Caco-2 (cell line): ENCODE measurements around the gene ZNF771. TPM values are rescaled to one million over a fixed set of nuclear protein-coding genes. Genes with fewer than 3 reads are reported as not detected.
A peak's percentile ranks its signal among the peaks of the same experiment; 100 is the strongest.

ENCODE experiments used
- BruUV-seq: library from RNA; stranded (reverse); fragments of 400-500 nt; replicated peaks from 2 replicates; lab custom pipeline; 2021; lab: Mats Ljungman, UMichigan
- CTCF ChIA-PET: fragments of 300-600 bp; sonication (Branson Sonifier 250); formaldehyde crosslinking; loops from one replicate; lab custom pipeline; 2022; ENCODE audit warnings: antibody characterized with exemption; lab: Charles Lee
- POLR2A ChIA-PET: fragments of 300-600 bp; sonication (Branson Sonifier 250); formaldehyde crosslinking; loops from one replicate; lab custom pipeline; 2022; ENCODE audit warnings: antibody characterized with exemption; lab: Charles Lee
- DNase-seq, 2 experiments: peaks; one replicate each; pipeline versions ENCODE4 v3.0.0 to v3.0.0-alpha.2; 2020 to 2022
- H3K27me3 ChIP-seq: replicated peaks from 2 replicates; pipeline ENCODE4 v1.6.0; 2011; ENCODE audit warnings: low read length; ENCODE audit not compliant: control insufficient read depth, insufficient read depth
- H3K36me3 ChIP-seq: 2 replicates; pipeline ENCODE4 v1.5.1; 2011; ENCODE audit warnings: low read length; ENCODE audit not compliant: control insufficient read depth, insufficient read depth
- H3K4me1 ChIP-seq: fragments of 250-450 bp; sonication (Bioruptor Pico); 2 replicates; pipeline ENCODE4 v1.5.1; 2020; ENCODE audit warnings: mild to moderate bottlenecking
- H3K4me3 ChIP-seq: 2 replicates; pipeline ENCODE4 v1.5.1; 2011; ENCODE audit warnings: low read depth, mild to moderate bottlenecking, control low read depth, low read length
- H3K9me3 ChIP-seq: fragments of 250-450 bp; sonication (Bioruptor Pico); 2 replicates; pipeline ENCODE4 v1.5.1; 2020; ENCODE audit warnings: mild to moderate bottlenecking, moderate library complexity
- H3K27ac Mint-ChIP-seq: one replicate; pipeline ENCODE4 v1.8.0; 2022; ENCODE audit warnings: mixed read lengths; ENCODE audit not compliant: unreplicated experiment
- H3K27me3 Mint-ChIP-seq: one replicate; pipeline ENCODE4 v1.8.0; 2022; ENCODE audit warnings: mixed read lengths; ENCODE audit not compliant: insufficient read depth, unreplicated experiment
- H3K36me3 Mint-ChIP-seq: one replicate; pipeline ENCODE4 v1.8.0; 2022; ENCODE audit warnings: mild to moderate bottlenecking, mixed read lengths; ENCODE audit not compliant: insufficient read depth, unreplicated experiment
- H3K4me1 Mint-ChIP-seq: one replicate; pipeline ENCODE4 v1.8.0; 2022; ENCODE audit warnings: low read depth, mixed read lengths; ENCODE audit not compliant: unreplicated experiment
- H3K4me3 Mint-ChIP-seq: one replicate; pipeline ENCODE4 v1.8.0; 2022; ENCODE audit warnings: mild to moderate bottlenecking, moderate library complexity, mixed read lengths; ENCODE audit not compliant: unreplicated experiment
- H3K9me3 Mint-ChIP-seq: one replicate; pipeline ENCODE4 v1.8.0; 2022; ENCODE audit warnings: mixed read lengths; ENCODE audit not compliant: unreplicated experiment
- CTCF ChIP-seq, 2 experiments: fragments of 200-600 bp in 1 of 2; IDR thresholded peaks; 1 replicate in 1 of 2; 2 replicates in 1 of 2; pipeline versions ENCODE4 v1.5.1 to v1.8.0; 2011 to 2022; ENCODE audit warnings: antibody characterized with exemption in 1 of 2, control low read depth in 1 of 2, inconsistent platforms in 1 of 2, low read depth in 1 of 2, low read length in 1 of 2, mild to moderate bottlenecking in 1 of 2, moderate library complexity in 1 of 2; ENCODE audit not compliant: insufficient read depth in 1 of 2, severe bottlenecking in 1 of 2, unreplicated experiment in 1 of 2
- intact Hi-C: fragments of 100-400 bp; cut with micrococcal nuclease; formaldehyde crosslinking; loops from one replicate; pipeline ENCODE4 v1.10.0; 2022; ENCODE audit not compliant: unreplicated experiment
- total RNA-seq: library from RNA; stranded (reverse); gene quantifications from 2 replicates; pipeline ENCODE4 v1.2.3, GENCODE V29; 2022

The ZNF771 gene
- total RNA-seq, 1 experiment from 2014 or later, result 5.8 TPM

DNA sequence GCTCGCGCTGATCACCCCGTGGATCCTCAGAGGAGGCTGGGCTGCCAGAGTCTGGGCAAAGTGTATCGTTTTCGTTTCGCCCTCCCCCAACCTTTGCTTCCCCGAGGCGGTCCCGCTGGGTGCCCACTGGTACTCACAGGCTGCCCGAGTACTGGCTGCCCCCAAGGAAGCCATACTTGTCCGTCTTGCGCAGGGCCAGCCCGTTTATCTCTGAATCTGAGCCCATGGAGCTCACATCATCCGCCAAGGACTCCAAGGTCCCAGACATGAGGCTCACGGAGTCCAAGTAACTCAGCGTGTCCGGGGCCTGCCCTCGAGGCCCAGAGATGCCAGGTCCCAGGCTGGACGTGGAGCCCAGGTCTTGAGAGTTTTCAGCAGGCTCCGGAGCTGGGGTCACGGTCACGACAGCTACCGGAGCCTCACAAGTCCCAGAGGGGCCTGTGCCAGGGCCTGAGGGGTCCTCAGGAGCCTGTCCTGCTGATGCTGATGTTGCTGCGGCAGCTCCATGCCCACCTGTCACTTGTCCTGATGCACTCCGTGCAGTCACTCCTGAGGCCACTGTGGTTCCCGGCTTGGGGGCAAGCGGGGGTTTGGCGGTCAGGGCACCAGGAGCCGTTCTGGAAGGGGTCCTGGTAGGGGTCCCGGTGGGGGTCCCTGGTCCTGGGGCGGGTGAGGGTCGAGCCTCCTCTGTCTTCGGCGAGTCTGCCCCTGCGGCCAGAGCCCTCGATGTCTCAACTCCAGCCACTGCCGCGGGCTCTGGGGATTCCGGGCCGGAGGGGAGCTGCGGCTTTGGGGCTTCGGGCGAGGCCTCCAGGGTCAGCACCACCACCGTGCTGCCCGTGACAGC lies 38.1 kb upstream of the ZNF771 start:
- intact Hi-C loops, result no loop called here
- Mint-ChIP-seq H3K36me3 (peaks cover 31% of the 10 kb centered on the region), H3K4me1 (peaks cover 33% of the 10 kb centered on the region), H3K4me3 (peak overlapping the region; percentile 72), H3K27me3 (no peaks in the 10 kb centered on the region), H3K27ac (peak overlapping the region; percentile 62), H3K9me3 (no peaks in the 10 kb centered on the region)
- ChIA-PET POLR2A (interaction anchor here (1.2 kb wide), 1 partner anchor 12 kb away, joined by 4 read pairs; no protein-coding TSS in a partner anchor), CTCF (interaction anchor here (0.7 to 2.2 kb wide), 5 partner anchors 14 to 61 kb away, joined by 3 to 13 read pairs (median 5); partner anchors contain the start of genes CD2BP2, DCTPP1 and ZNF771)
- H3K9me3 ChIP-seq, result no peaks in the 10 kb centered on the region
- no peak for TF ChIP-seq CTCF (IDR thresholded peaks at IDR 0.05; ENCODE audit: insufficient read depth in 1 of 2, low read depth in 1 of 2, low read length in 1 of 2, severe bottlenecking in 1 of 2, unreplicated experiment in 1 of 2)
- no peak for DNase-seq
- H3K36me3 ChIP-seq, result no peaks in the 10 kb centered on the region
- no peaks in the 10 kb centered on the region for H3K27me3 ChIP-seq
- H3K4me1 ChIP-seq, result peaks cover 19% of the 10 kb centered on the region
- H3K4me3 ChIP-seq, result peak overlapping the region; percentile 63
- no TSS peak for BruUV-seq

DNA sequence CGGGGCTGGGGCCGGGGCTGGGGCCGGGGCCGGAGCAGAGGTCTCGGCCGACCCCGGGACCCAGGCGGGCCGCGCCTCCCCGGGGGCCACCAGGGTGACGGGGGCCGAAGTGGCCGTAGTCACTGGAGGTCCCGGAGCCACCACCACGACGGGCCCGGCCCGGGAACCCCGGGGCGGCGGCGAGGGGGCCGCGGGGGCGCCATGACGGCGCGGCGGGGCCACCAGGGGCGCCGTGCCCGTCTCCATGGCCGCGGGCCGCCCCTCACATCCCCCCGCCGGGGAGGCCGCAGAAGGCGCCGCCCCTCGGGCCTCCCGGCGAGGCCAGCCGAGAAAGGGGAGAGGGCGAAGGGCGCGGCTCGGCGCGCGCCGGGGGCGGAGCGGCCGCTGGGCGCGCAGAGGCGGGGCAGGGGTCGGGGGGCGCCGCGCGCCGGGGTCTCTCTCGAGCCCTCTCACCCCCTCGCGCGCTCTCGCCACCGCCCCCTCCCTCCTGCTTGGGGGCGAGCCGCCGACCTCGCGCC lies 37.4 kb upstream of the ZNF771 start:
- TF ChIP-seq CTCF (IDR thresholded peaks at IDR 0.05; ENCODE audit: insufficient read depth in 1 of 2, low read depth in 1 of 2, low read length in 1 of 2, severe bottlenecking in 1 of 2, unreplicated experiment in 1 of 2), result no peak
- Mint-ChIP-seq H3K27ac (peak overlapping the region; percentile 99), H3K36me3 (peaks cover 28% of the 10 kb centered on the region), H3K4me1 (peaks cover 33% of the 10 kb centered on the region), H3K4me3 (peak overlapping the region; percentile 83), H3K27me3 (no peaks in the 10 kb centered on the region), H3K9me3 (no peaks in the 10 kb centered on the region)
- H3K9me3 ChIP-seq, result no peaks in the 10 kb centered on the region
- no peaks in the 10 kb centered on the region for H3K36me3 ChIP-seq
- intact Hi-C loops, result no loop called here
- peaks cover 19% of the 10 kb centered on the region for H3K4me1 ChIP-seq
- POLR2A ChIA-PET, result interaction anchor here (1.0 to 2.0 kb wide), 5 partner anchors 15 to 304 kb away, joined by 7 to 30 read pairs (median 10); partner anchors contain the start of genes ALDOA, CD2BP2, DCTPP1 and ZNF48
- H3K27me3 ChIP-seq, result no peaks in the 10 kb centered on the region
- peak overlapping the region; percentile 63 for H3K4me3 ChIP-seq
- CTCF ChIA-PET, result interaction anchor here (0.7 to 2.2 kb wide), 10 partner anchors 11 to 279 kb away, joined by 3 to 18 read pairs (median 8); partner anchors contain the start of genes DCTPP1, TBX6, ZNF48 and ZNF771
- no TSS peak for BruUV-seq
- peak in 1 of 2 experiments; percentile 37 for DNase-seq
